ENCODE data around the gene PRDX5.

DNA sequence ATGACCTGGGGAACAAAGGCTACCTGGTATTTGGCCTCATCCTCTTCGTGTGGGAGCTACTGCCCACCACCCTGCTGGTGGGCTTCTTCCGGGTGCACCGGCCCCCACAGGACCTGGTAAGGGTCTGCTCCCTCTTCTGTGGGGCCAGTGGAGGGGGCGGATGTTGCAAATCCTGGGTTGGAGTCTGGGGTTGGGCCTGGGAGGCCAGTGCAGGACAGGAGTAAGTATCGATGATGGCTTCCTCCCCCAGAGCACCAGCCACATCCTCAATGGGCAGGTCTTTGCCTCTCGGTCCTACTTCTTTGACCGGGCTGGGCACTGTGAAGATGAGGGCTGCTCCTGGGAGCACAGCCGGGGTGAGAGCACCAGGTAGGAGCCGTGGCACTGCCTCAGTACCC, 29.6 kb upstream of the PRDX5 start:
- TF ChIP-seq, protein P1, sequence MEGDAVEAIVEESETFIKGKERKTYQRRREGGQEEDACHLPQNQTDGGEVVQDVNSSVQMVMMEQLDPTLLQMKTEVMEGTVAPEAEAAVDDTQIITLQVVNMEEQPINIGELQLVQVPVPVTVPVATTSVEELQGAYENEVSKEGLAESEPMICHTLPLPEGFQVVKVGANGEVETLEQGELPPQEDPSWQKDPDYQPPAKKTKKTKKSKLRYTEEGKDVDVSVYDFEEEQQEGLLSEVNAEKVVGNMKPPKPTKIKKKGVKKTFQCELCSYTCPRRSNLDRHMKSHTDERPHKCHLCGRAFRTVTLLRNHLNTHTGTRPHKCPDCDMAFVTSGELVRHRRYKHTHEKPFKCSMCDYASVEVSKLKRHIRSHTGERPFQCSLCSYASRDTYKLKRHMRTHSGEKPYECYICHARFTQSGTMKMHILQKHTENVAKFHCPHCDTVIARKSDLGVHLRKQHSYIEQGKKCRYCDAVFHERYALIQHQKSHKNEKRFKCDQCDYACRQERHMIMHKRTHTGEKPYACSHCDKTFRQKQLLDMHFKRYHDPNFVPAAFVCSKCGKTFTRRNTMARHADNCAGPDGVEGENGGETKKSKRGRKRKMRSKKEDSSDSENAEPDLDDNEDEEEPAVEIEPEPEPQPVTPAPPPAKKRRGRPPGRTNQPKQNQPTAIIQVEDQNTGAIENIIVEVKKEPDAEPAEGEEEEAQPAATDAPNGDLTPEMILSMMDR (IDR thresholded peaks at IDR 0.05; ENCODE audit: low read length): no peak
- TF ChIP-seq EZH2 (optimal IDR thresholded peaks at IDR 0.05; ENCODE audit: low read depth, low read length): no peak

Measured in MM.1S (cell line).